GM12873 (cell line): Measurements from ENCODE around the gene EXOC4.

Experiments
- TF ChIP-seq, protein P1 (sequence below): IDR thresholded peaks from 2 replicates; pipeline ENCODE4 v1.5.1; 2012; ENCODE audit warnings: low read depth, mild to moderate bottlenecking, moderate library complexity, low read length, control low read depth; ENCODE audit not compliant: insufficient read depth; ENCODE audit errors: missing control alignments

EXOC4 gene

DNA sequence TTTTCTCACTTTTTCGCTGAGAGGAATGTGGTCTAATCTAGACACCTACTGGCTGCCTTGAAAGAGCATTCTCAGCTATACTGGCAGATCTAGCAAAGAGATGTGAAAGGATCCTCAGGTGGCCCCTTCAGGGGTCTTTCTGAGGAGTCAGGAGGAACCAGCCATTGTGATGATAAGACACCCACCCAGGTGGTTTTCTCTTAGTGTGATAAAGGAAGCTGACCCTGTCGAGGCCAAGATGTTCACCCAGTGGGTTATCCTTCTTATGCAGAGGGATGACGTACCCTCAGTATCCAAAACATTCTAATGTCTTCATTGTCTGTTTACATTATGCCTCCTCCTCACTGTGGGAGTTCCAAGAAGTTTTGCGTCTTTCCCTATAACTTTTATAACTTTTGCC, 776.0 kb downstream of the EXOC4 start:
- TF ChIP-seq, protein P1, sequence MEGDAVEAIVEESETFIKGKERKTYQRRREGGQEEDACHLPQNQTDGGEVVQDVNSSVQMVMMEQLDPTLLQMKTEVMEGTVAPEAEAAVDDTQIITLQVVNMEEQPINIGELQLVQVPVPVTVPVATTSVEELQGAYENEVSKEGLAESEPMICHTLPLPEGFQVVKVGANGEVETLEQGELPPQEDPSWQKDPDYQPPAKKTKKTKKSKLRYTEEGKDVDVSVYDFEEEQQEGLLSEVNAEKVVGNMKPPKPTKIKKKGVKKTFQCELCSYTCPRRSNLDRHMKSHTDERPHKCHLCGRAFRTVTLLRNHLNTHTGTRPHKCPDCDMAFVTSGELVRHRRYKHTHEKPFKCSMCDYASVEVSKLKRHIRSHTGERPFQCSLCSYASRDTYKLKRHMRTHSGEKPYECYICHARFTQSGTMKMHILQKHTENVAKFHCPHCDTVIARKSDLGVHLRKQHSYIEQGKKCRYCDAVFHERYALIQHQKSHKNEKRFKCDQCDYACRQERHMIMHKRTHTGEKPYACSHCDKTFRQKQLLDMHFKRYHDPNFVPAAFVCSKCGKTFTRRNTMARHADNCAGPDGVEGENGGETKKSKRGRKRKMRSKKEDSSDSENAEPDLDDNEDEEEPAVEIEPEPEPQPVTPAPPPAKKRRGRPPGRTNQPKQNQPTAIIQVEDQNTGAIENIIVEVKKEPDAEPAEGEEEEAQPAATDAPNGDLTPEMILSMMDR = no peak

DNA sequence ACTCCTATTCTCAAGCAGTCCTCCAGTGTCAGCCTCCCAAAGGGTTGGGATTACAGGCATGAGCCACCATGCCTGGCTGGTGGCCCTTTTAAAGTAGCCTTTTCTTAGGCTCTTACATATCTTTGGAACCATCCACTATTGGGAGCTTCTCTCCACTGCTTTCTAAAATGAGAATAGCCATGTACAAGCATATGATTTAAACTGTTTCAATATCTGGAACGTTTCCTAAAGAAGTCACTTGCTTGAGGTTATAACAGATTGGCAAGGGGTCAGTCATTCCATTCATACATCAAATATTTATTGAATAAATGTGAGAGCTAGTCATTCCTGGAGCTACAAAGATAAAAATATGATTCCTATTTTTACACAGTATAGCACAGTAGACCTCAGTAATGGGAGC, 776.9 kb downstream of the EXOC4 start:
- TF ChIP-seq, protein P1 = no peak

DNA sequence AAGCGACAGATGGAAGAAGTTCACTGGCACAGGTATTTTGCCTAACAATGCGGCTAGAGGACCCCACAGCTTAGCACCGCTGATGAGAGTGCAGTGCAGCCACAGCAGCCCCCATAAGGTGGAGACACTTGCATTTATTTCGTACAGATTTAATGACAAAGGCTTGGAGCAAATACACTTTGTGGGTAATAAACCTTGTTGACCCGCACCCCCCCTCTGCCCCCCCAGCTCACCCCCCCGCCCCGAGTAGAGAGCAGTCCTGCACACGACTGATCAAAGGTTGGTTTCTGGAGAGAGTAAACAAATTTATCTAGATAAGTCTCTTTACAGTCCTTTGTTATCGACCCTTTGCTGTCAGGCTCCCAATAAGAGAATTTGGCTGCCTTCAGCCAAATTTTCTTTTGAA, 777.6 kb downstream of the EXOC4 start:
- TF ChIP-seq, protein P1 = no peak

DNA sequence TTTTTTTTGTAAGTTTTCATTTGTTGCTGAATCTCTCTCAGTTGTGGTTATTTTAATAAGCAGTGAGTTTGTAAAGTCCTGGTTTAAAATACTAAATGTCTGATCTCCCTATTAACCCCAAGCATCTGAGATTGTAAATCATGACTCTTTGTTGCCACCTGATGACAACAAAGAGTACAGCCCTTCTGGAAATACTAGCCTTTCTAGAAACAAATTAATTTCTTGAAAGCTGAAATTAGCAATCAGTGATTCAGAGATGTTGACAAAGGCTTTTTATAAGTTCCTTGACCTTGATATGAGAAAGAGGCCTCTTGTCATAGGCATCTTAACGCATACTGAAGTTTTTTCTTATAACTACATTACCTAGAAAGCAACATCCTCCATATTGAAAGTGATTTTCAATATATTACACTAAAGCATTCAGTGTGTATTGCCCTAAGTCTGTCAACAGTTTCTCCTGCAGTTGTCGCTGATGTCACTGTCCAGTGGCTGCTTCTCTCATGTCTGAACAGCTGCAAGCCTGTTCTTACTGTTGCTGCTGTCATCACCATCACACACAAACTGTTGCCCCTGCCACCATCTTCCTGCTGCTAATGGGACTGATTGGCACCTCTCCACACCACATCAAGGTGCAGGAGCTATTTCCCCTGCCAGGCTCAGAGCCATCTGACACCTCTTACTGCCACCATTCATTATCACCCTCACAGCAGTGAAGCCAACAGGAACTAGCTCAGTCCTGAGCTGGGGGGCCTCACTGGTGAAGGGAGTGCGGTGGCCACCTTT, 779.1 kb downstream of the EXOC4 start:
- TF ChIP-seq, protein P1 = no peak

DNA sequence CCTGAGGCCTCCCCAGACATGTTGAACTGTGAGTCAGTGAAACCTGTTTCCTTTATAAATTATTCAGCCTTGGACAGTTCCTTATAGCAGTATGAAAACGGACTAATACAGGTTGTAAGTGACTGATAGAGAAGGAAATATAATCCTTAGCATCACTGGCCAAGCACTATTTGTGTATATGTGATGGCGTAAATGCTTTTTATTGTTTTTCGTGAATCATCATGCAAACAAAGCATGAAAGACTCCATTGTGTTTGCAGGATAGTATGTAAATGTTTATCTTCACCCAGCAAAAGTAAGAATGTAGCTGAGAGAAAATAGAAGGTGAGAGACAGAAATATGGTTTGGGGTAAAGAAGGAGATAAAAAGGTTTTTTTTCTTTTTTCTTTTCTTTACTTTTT, 781.8 kb downstream of the EXOC4 start:
- TF ChIP-seq, protein P1 = no peak

DNA sequence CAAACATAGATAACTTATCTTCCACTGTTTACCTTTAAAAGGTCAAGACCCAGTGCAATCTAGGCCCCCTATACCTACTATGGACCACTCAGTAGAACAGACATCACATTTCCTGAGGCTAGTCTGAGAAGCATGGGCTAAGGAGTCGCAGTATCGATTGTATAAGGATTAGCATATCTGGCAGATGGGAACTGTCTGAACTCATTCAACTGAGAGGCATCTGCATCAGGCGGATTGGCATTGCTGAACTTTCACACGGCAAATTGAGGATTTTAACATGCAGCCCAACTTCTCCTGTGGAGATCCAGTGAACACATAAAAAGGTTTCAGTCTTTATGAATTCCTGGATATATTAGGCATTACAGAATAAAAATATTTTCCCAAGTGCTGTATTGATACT, 785.1 kb downstream of the EXOC4 start:
- TF ChIP-seq, protein P1 = no peak

DNA sequence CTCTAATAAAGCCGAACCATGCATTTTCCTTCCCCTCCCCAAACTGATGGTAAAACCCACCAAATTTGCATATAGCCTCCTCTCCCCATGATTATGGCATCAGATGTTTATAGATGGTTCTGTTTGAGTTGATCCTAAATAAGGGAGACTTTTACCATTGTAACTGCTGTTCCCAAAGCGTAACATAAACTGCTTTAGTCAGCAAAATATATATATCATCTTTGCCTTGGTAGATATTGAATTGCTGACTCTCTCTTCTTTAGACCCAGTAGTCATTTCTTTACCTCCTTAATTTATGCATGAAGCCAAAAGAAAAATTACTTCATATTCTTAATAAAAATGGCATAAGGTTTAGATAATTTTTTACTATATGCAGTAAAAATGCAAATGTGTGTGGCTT, 788.1 kb downstream of the EXOC4 start:
- TF ChIP-seq, protein P1 = no peak
